Measurements from ENCODE around the gene GIN1. TPM values are rescaled to one million over a fixed set of nuclear protein-coding genes. Genes with fewer than 3 reads are reported as not detected.

Gene GIN1
- total and polyA plus RNA-seq, 2 donors (not counting 1 experiment from before 2014, with no cell fraction given), result 2.2 to 16.9 TPM

DNA sequence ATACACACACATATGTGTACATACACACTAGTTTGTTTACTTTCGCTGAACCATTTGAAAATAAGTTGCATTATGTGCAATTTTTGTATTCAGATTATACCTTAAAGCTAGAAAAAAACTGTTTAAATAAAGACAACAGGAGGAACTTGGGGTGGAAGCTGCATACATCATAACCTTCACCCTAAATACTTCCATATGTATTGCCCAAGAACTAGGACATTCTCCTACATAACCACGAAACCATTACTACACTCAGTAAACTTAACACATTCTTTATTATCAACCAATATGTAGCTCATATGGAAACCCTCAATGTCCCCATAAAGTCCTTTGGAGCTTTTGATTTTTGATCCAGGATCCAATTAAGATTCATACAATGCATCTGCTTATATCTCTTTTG is 83.3 kb downstream of the GIN1 start:
- no peak overlapping the region for H3K9ac ChIP-seq (ENCODE audit: low read length)
- H3K27me3 ChIP-seq (replicated peaks in 1 of 4; ENCODE audit: control extremely low read depth in 1 of 4, control insufficient read depth in 3 of 4, insufficient read depth in 4 of 4, low read length in 3 of 4), result no peaks in the 10 kb centered on the region
- peaks cover 0 to 16% (median 0%) of the 10 kb centered on the region in 3 donors for H3K9me3 ChIP-seq (ENCODE audit: control extremely low read depth in 1 of 3, control insufficient read depth in 2 of 3, insufficient read depth in 1 of 3, low read length in 2 of 3)
- Mint-ChIP-seq H3K4me1 (no peaks in the 10 kb centered on the region), H3K4me3 (no peak overlapping the region), H3K27ac (no peak overlapping the region), H3K27me3 (no peaks in the 10 kb centered on the region), H3K9me3 (ENCODE audit: insufficient read depth) (no peaks in the 10 kb centered on the region)
- no peak overlapping the region for H3K4me3 ChIP-seq (ENCODE audit: control extremely low read depth in 1 of 5, extremely low read depth in 1 of 5, insufficient read depth in 1 of 5, low read depth in 2 of 5, low read length in 4 of 5)
- ATAC-seq (ENCODE audit: low read depth) (no peak), DNase-seq (no peak)
- WGBS (ENCODE audit: insufficient coverage), result 88% methylated on average over 1 of the region's 2 CpGs
- TF ChIP-seq EZH2 (IDR thresholded peaks at IDR 0.05; ENCODE audit: borderline replicate concordance, insufficient read depth, low read depth, low read length, poor library complexity, severe bottlenecking) (no peak), CTCF (IDR thresholded peaks at IDR 0.05) (no peak)
- no peaks in the 10 kb centered on the region for H3K4me1 ChIP-seq (ENCODE audit: control insufficient read depth in 2 of 2, insufficient read depth in 2 of 2, low read length in 2 of 2)
- CTCF ChIA-PET, result interaction anchor here (1.2 to 1.8 kb wide), 2 partner anchors 9 kb away, joined by 3 to 5 read pairs; no protein-coding TSS in a partner anchor
- POLR2A ChIA-PET, result no interaction called here
- no peaks in the 10 kb centered on the region for H3K79me2 ChIP-seq (ENCODE audit: control insufficient read depth, insufficient read depth, low read length)
- H3K36me3 ChIP-seq (replicated peaks in 1 of 2; ENCODE audit: control extremely low read depth in 1 of 2, control insufficient read depth in 1 of 2, extremely low read depth in 1 of 2, insufficient read depth in 2 of 2, low read length in 1 of 2), result no peaks in the 10 kb centered on the region
- intact Hi-C loops (cut with micrococcal nuclease), result no loop called here
- no peaks in the 10 kb centered on the region for H4K20me1 ChIP-seq (ENCODE audit: control insufficient read depth, insufficient read depth, low read length, poor library complexity, severe bottlenecking)
- no peak overlapping the region for H2AFZ ChIP-seq (ENCODE audit: insufficient read depth, low read depth, low read length, poor library complexity, severe bottlenecking)
- no peak overlapping the region for H3K4me2 ChIP-seq (replicated peaks; ENCODE audit: low read depth, low read length, poor library complexity, severe bottlenecking)
- no peak overlapping the region for H3K27ac ChIP-seq (ENCODE audit: low read length in 2 of 2)

Other genes with a start within 250 kb of the GIN1 start
- gene PPIP5K2, start 163 bp upstream of the GIN1 start, total RNA-seq, result 77.9 and 80.5 TPM in 2 replicates
- gene PPIP5K2, start 163 bp upstream of the GIN1 start, polyA plus RNA-seq, result 14.5 and 22.2 TPM in 2 replicates
- 3.0 and 3.3 TPM in 2 replicates for gene MACIR, start 138.6 kb upstream of the GIN1 start, total RNA-seq
- gene MACIR, start 138.6 kb upstream of the GIN1 start, polyA plus RNA-seq, result 1.3 and 1.4 TPM in 2 replicates